ENCODE results near the gene CYP4A22. TPM values are rescaled to one million over a fixed set of nuclear protein-coding genes. Genes with fewer than 3 reads are reported as not detected.

The CYP4A22 gene
- total RNA-seq, 1 experiment from 2014 or later: not detected

DNA sequence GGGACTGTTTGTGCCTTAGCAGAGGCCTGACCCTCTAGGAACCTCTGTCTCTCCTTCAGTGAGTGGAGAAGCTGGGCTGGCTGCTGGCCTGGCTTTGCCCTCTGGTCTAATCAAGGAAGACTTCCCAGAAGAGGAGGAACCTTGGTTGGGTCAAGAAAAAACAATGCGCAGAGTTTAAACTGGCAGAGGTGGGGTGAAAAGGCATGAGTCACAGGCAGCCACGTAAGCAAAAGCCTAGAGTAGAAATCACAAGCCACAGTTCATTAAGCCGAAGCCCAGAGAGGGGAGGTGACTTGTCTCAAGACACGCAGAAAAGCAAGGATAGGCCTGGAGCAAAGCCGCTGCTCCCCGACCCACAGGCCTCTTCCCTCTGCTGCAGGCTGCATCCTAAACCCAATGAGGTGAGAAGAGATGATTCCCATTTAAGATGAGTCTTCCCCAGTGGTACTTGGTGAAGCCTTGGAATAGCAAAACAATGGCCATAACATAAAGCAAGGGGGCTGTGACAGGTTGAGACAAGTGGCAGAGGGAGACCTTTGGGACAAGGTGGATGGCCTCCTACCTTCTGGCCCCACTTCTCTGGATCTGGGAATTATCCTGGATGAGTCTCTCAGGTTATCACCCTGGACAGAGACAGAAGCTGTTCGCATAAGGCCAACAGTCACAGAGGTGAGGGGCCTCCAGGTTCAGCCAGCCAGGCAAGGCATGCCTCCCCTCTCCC, 44.9 kb downstream of the CYP4A22 start:
- Histone ChIP-seq H3K9me2 (replicated peaks; ENCODE audit: low read length) (no peaks in the 10 kb centered on the region), H3K9ac (ENCODE audit: low read length) (no peak overlapping the region), H2AFZ (ENCODE audit: low read length) (no peak overlapping the region), H3K79me2 (ENCODE audit: low read length) (no peaks in the 10 kb centered on the region), H3F3A (ENCODE audit: low read length, unreplicated experiment) (no peaks in the 10 kb centered on the region), H3K9me3 (ENCODE audit: low read length) (no peaks in the 10 kb centered on the region), H3K36me3 (ENCODE audit: low read depth, low read length) (no peaks in the 10 kb centered on the region), H3K27me3 (ENCODE audit: low read length) (no peaks in the 10 kb centered on the region), H3K4me1 (ENCODE audit: insufficient read depth, low read length) (peaks cover 6% of the 10 kb centered on the region), H4K20me1 (ENCODE audit: low read length) (no peaks in the 10 kb centered on the region), H3K4me3 (ENCODE audit: low read length) (no peak overlapping the region), H3K4me2 (ENCODE audit: low read length) (no peak overlapping the region), H3K27ac (ENCODE audit: low read length) (no peak overlapping the region)
- ATAC-seq (no peak), DNase-seq (peak; percentile 34)
- POLR2A ChIA-PET (ENCODE audit: unreplicated experiment): interaction anchor here (0.5 kb wide), 1 partner anchor 1472 kb away, joined by 3 read pairs; no protein-coding TSS in a partner anchor
- BruUV-seq (replicated peaks): no TSS peak
- intact Hi-C loops (cut with micrococcal nuclease): no loop called here
- TF ChIP-seq, protein P1, sequence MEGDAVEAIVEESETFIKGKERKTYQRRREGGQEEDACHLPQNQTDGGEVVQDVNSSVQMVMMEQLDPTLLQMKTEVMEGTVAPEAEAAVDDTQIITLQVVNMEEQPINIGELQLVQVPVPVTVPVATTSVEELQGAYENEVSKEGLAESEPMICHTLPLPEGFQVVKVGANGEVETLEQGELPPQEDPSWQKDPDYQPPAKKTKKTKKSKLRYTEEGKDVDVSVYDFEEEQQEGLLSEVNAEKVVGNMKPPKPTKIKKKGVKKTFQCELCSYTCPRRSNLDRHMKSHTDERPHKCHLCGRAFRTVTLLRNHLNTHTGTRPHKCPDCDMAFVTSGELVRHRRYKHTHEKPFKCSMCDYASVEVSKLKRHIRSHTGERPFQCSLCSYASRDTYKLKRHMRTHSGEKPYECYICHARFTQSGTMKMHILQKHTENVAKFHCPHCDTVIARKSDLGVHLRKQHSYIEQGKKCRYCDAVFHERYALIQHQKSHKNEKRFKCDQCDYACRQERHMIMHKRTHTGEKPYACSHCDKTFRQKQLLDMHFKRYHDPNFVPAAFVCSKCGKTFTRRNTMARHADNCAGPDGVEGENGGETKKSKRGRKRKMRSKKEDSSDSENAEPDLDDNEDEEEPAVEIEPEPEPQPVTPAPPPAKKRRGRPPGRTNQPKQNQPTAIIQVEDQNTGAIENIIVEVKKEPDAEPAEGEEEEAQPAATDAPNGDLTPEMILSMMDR (conservative IDR thresholded peaks at IDR 0.05; ENCODE audit: low read depth, low read length): no peak
- TF ChIP-seq EZH2 (IDR thresholded peaks at IDR 0.05; ENCODE audit: low read length, unreplicated experiment) (no peak), EZH2phosphoT487 (IDR thresholded peaks at IDR 0.05; ENCODE audit: borderline replicate concordance, low read length) (no peak)
- CTCF ChIA-PET: no interaction called here

DNA sequence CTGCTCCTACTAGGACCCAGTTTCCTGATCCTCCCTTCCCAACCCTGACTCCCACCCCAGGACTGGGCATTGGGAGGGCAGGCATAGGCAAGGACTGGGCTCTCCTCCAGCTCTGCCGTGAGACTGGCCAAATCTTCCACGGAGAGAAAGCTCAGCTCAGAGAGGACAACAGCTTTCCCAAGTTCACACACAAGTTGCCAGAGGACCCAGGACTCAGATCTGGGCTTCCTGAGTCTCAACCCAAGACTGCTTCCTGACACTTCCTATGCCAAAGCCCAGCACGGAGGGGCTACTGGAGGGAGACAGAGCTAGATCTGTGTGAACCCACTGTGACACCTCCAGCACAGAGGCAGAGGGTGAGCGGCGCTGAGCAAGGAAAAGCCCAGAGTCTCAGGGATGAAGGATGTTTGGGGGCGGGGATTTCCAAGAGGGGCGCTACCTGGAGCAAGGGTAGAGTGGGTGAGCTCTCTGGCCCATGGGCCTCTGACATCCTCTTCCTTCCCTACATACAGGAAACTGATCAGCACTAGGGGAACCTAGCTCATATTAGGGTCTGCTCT, 45.5 kb downstream of the CYP4A22 start:
- Histone ChIP-seq H3F3A (ENCODE audit: low read length, unreplicated experiment) (no peaks in the 10 kb centered on the region), H4K20me1 (ENCODE audit: low read length) (no peaks in the 10 kb centered on the region), H3K4me2 (ENCODE audit: low read length) (no peak overlapping the region), H2AFZ (ENCODE audit: low read length) (no peak overlapping the region), H3K9me3 (ENCODE audit: low read length) (no peaks in the 10 kb centered on the region), H3K27me3 (ENCODE audit: low read length) (no peaks in the 10 kb centered on the region), H3K9me2 (replicated peaks; ENCODE audit: low read length) (no peaks in the 10 kb centered on the region), H3K36me3 (ENCODE audit: low read depth, low read length) (no peaks in the 10 kb centered on the region), H3K79me2 (ENCODE audit: low read length) (no peaks in the 10 kb centered on the region), H3K4me3 (ENCODE audit: low read length) (no peak overlapping the region), H3K27ac (ENCODE audit: low read length) (no peak overlapping the region), H3K4me1 (ENCODE audit: insufficient read depth, low read length) (peaks cover 6% of the 10 kb centered on the region), H3K9ac (ENCODE audit: low read length) (no peak overlapping the region)
- intact Hi-C loops (cut with micrococcal nuclease): no loop called here
- TF ChIP-seq EZH2 (IDR thresholded peaks at IDR 0.05; ENCODE audit: low read length, unreplicated experiment) (no peak), EZH2phosphoT487 (IDR thresholded peaks at IDR 0.05; ENCODE audit: borderline replicate concordance, low read length) (no peak)
- TF ChIP-seq, protein P1 (conservative IDR thresholded peaks at IDR 0.05; ENCODE audit: low read depth, low read length): no peak
- ATAC-seq (no peak), DNase-seq (no peak)
- ChIA-PET POLR2A (ENCODE audit: unreplicated experiment) (interaction anchor here (0.5 kb wide), 1 partner anchor 1471 kb away, joined by 3 read pairs; no protein-coding TSS in a partner anchor), CTCF (no interaction called here)
- BruUV-seq (replicated peaks): no TSS peak

Data from PC-3 (cell line).